Glomerular endothelial cell (primary cell): ENCODE results near the gene CDR2. TPM values are rescaled to one million over a fixed set of nuclear protein-coding genes. Genes with fewer than 3 reads are reported as not detected.
"Not testable (repeated sequence)": the region's sequence is repeated elsewhere in the genome, so short reads cannot be mapped to it uniquely, and the experiment has no call there.

Source experiments
- DNase-seq: peaks from one replicate; pipeline ENCODE4 v3.0.0-alpha.2; 2011; ENCODE audit warnings: low read depth, low spot score; ENCODE audit errors: extremely low read depth
- total RNA-seq: library from RNA; depleted of rRNA; stranded (reverse); fragments of >200 nt; gene quantifications from 2 replicates; pipeline ENCODE4 v1.2.3, GENCODE V29; 2015

The CDR2 gene
- total RNA-seq, 1 donor from 2014 or later: 74.1 TPM

DNA sequence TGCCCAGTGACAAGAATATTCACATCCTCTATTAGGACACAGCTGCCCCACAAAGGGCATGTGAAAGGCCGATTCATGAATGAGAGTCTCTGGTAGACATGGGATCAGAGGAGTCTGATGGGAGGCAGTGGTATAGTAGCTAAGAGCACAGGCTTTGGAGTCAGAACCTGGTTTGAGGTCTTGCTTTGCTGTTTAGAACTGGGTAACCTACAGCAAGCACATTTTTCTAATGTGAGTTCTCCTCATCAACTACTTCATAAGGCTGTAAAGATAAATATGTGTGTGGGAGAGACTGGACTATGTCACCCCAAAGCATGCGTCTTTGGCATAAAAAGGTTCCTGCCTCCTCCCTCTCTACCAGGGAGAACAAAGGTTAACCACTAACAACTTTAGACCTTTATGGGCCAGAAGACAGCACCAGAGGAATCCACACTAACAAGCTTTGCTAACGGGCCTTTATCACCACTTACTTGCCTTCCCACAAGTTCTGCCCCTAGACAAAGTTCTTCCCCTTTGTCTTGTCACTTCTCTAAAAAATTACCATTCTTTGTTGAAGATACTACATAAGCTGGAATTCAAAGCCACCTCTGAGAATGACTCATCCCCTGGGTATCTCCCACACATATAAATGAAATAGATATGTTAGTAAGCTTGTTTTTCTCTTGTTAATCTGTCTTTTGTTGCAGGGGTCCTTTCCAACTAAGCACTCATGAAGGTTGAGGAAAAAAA lies 21.1 kb downstream of the CDR2 start:
- no peak for DNase-seq

DNA sequence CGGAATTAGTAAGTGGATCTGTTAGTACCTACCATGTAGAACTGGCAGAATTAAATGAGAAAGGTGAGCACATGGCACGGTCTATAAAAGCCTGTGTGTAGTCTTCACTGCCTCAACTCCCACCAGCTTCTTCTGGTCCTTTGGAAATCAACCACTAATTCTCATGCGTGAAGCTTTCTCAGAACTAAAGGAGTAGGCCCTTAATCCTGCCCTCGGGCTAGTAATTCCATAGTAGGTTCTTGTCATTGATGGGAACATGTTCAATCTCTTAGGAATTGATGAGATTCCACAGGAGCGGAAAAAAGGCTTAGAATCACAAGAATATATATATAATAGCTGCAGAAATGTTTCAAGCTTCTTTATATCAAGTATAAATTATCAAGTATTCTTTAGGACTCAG lies 21.7 kb downstream of the CDR2 start:
- DNase-seq: no peak

DNA sequence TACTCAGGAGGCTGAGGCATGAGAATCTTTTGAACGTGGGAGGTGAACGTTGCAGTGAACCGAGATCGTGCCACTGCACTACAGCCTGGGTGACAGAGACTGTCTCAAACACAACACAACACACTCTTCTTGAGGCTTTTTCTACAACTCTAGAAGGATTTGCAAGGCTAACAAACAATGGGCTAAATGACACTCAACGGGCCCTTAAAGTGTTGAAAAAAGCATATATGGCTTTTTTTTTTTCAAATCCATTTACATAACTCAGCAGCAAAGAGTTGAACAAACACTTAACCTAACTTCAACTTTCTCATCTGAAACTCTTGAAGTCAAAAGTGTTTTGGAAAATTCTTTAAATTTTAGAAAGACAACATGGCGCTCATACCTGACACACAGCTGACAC lies 22.3 kb downstream of the CDR2 start:
- DNase-seq: no peak

- not testable (repeated sequence) for DNase-seq
These were observed 23.4 kb downstream of the CDR2 start for GRCh38 chr16:22351017-22351416.

DNA sequence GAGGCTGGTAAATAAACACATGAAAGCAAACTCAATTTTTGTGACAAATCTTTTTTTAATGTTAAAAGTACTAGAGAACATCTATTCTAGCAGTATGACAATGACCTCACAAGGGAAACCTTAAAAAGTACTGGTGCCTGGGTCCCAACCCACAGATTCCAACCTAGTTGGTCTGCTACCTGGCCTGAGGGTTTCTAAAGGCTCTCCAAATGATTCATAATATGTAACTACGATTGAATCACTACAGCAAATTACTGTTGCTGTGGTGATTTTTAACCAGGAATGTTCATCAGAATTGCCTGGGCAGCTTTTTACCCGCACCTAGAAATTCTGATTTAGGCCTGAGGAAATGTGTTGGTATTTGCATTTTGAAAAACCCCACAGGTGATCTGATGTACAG lies 26.1 kb downstream of the CDR2 start:
- no peak for DNase-seq

DNA sequence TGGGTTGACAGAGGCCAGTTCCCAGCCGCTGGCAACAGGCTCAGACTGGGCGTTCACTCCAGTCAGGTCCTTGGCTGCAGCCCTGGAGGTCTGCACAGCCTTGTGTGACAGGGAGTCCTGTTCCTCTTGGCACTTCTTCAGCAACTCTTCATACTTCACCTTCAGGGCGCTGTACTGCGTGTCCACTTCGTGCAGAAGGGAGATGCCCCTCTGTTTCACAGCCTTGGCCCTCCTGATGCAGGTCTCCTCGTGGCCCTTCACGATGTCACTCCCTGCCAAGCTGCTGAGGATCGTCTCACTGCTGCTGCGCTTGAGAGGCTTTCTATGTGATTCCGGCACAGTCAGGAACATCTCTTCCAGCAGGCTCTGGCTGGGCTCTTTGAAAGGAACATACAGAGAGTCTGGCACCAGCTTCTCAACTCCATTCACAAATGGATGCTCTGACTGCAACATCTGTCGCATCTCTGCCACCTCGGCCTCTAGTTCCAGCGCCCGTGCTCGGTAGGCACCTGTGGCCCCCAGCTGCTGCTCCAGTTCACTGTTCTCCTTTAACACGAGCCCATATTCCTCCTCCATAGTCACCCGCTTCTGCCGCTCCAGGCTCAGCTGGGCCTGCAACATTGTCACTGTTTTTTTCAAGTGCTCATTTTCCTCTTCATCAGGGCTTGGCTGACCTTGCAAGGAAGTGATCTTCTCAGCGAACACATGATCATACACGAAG lies 27.2 kb downstream of the CDR2 start:
- no peak for DNase-seq

DNA sequence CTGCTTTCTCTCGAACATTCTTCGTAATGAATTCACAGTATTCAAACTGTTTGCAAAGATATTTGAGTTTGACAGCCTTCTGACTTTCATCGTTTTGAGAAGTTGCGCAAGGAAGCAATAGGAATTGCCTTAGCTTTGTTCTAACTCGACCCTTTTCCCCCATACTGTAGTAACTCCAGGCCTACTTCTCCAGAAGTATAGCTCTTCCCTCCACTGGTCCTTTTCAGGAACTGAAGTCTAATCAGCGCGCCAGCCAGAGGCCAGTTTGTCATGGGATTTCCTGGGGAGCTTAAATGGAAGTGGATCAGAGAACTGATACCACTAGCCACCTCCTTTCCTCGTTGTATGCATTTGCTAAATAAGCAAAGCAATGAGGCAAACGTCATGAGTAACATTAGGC lies 27.9 kb downstream of the CDR2 start:
- no peak for DNase-seq

DNA sequence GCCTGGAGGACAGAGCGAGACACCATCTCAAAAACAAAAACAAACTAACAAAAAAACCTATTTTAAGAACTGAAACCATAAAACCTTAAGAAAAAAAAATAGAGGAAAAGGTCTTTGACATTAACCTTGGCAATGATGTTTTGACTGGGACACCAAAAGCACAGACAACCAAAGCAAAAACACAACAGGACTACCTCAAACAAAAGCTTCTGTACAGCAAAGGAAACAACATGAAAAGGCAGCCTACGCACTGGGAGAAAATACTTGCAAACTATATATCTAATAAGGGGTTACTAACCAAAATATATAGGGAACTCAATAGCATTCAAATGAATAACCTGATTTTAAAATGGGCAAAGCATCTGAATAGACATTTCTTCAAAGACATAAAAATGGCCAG lies 32.3 kb downstream of the CDR2 start:
- no peak for DNase-seq

- no peak for DNase-seq
These were observed 33.5 kb downstream of the CDR2 start for GRCh38 chr16:22340945-22341344.

- no peak for DNase-seq
These were observed 36.4 kb downstream of the CDR2 start for GRCh38 chr16:22337849-22338635.

DNA sequence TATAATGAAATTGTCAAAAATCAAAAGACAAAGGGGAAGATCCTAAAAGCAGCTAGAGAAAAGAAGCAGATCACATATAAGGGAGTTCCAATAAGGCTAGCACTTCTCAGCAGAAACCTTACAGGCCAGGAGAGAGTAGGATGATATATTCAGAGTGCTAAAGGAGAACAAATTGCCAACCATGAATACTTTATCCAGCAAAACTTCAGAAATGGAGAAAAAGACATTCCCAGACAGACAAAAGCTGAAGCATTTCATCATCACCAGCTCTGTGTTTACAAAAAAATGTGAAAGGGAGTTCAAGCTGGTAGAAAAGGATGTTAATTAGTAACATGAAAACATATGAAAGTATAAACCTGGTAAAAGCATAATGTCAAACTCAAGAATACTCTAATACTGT lies 37.4 kb downstream of the CDR2 start:
- DNase-seq: no peak

DNA sequence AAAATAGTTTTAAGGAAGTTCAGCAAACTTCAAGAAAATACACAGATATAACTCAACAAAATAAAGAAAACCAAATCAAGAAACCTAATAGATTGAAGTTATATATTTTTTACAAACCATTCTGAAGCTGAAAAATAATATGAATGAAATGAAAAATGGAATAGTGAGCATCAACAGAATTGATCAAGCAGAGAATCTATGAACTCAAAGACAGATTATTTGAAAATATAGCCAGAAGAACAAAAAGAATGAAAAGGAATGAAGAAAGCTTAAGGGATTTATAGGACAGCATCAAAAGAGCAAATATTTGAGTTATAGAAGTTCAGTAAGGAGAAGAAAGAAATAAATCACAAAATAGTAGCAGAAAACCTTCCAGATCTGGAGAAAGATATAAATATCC lies 37.8 kb downstream of the CDR2 start:
- DNase-seq: no peak

- DNase-seq: no peak
These were observed 38.7 kb downstream of the CDR2 start for GRCh38 chr16:22335668-22336246.

DNA sequence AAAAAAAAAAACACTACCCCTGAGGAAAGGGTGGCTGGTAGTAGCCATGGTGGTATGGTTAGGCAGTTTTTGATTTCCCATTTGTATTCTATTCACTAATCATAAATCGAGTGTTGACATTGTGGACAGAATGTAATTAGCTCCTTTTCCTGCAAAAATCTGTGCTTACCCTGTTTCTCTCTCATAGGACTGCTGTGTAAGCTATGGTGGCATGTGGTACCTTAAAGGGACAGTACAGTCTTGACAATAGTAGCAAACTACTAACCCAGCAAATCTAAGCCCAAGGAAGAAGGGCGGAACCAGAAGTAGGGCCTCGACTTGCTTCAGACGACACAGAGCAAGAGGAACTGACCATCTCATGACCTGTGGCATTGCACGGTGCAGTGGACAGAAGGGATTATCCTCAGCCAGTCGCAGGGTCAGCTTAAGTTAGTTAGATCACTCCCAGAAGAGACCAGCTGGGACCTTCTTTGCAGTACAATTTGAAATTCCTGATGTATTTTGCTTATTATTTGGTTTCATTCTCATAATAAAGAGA lies 40.9 kb downstream of the CDR2 start:
- DNase-seq: no peak

- no peak for DNase-seq
These were observed 44.1 kb downstream of the CDR2 start for GRCh38 chr16:22330326-22330725.

- DNase-seq: no peak
These were observed 45.2 kb downstream of the CDR2 start for GRCh38 chr16:22329199-22329695.

DNA sequence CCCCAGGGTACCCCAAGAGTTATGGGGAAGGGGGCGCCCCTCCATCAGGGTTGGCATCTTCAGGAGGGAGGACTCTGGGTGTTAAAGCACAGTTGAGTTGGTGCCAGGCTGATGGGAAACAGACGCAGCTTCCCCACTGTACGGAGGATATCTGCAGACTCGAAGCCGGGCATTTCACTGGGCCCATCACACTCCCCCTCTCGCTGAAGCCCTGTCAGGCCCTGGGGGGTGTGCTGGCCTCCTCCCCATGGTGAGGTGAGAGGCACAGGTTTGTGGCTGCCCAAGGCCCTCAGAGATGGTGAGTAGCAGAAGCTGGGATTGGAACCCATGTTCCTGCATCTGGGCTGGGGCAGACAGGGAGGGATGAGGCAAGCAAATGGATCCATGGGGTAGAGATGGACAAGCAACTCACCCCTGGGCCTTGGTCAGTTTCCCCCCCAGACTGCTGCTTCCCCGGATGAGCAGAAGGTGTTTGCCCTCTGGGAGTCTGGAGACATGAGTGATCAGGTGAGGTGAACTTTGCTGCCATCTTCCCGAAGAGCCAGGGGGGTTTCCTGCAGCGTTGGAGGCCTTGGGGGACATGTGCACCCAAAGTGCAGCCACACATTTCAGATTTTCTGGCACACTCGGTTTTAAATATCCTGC lies 46.2 kb downstream of the CDR2 start:
- no peak for DNase-seq

DNA sequence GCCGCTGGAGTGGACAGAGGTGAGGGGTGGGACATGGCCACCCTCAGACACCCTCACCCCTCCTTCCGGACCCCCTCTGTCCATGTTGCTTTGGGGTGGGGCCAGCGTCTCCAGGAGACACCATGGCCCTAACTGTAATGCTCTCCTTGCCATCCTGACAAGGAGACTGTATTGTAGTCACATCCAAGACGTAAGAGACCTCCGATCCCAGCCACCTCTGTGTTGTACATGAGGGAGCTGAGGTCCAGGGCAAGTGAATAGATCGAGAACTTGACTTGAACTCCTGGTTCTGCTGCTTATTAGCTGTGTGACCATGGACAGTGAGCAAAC lies 47.0 kb downstream of the CDR2 start:
- DNase-seq: no peak

DNA sequence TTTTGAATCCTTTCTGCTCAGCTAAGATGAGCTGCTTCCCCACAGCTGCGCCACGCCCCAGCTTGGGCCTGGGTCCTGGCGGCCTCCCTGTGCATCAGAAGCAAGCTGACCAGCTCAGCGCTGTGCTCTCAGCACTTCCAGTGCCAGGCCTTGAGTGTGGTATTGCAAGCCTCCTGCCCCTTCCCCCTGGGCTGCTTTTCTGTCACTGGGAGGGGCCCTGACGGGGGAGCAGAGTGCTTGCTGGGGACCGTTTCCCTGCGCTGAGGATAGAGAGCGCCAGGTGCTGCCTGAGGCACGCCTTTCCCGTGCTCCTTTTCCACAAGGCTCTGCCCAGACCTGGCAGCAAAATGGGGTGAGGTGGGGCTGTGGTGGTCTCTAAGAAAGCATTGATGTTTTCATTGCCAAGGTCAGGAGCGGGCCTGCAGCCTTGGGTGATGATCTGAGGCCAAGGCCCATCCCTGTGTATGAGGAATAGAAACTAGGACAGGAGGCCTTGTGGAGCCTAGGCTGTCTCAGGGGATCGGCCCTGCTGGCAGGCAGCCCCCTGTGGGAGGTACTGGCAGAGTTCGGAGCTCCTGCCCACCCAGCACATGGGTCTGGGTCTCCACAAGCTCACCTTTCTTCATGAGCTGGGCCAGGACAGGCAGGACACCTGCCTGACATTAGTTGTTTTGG lies 47.5 kb downstream of the CDR2 start:
- DNase-seq: no peak

DNA sequence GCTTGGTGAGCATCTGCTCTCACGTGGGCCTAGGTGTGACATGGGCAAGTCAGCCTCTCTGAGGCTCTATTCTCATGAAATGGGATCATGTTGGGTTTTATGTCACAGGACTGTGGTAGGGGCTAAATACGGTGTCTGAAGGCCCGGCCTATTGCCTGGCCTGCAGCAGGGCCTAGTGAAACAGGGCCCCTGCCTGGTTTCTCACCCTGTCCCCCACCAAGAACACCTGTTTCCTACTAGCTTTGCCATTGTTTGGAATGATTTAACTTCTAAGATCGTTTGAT lies 48.1 kb downstream of the CDR2 start:
- DNase-seq: no peak
